HG03159 (cell line): ENCODE measurements around the gene OPCML.

Experiments used
- ATAC-seq: cut with Tn5 transposase; IDR thresholded peaks from one replicate; pipeline ENCODE4 v1.9.1; 2021; ENCODE audit warnings: mild to moderate bottlenecking, moderate library complexity; ENCODE audit not compliant: unreplicated experiment

The OPCML gene

DNA sequence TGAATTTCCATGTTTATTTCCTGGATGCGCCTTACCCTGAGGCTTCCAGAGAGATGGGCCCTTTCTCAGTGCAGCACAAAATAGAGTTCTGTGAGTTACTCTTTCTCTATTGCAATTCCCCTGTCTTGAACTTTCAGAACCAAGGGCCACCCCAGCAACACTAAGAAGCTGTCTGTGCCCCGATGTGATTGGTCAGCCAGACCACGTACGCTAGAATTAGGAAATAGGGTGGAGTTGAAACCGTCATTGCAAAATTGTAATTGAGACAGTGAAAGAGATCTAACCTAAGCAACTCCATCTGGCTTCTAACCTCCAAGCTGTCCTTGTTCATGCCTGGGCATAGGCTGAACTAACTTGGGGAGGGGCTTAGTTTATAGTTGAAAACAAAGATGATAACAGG lies 981.3 kb downstream of the OPCML start:
- no peak for ATAC-seq

- ATAC-seq, result no peak
Measured at GRCh38 chr11:132549561-132549960, 982.7 kb downstream of the OPCML start.

GRCh38 chr11:132549001-132549400 lies 983.3 kb downstream of the OPCML start:
- no peak for ATAC-seq

GRCh38 chr11:132544007-132544406 lies 988.3 kb downstream of the OPCML start:
- no peak for ATAC-seq

DNA sequence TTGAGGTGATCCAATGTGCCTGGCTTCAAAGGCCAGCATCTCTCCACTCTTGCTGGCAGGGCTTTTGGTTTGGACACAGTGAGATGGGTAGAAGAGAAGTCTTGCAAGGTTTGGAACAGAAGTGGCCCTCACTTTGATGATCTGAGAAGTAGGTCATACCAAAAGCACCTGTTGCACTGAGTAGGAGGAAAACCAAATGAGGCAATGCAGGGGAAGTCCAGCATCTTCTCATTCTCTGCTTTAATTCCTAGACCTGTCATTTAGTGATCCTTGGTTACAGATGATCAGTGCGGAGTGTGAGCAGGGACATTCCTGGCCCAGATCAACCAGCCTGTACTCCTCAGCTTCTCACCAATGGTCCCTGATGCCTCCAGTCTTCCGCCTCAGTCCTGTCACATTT lies 990.5 kb downstream of the OPCML start:
- no peak for ATAC-seq

GRCh38 chr11:132540581-132540980 lies 991.7 kb downstream of the OPCML start:
- no peak for ATAC-seq

GRCh38 chr11:132539590-132540368 lies 992.5 kb downstream of the OPCML start:
- no peak for ATAC-seq

GRCh38 chr11:132538642-132539041 lies 993.7 kb downstream of the OPCML start:
- no peak for ATAC-seq

DNA sequence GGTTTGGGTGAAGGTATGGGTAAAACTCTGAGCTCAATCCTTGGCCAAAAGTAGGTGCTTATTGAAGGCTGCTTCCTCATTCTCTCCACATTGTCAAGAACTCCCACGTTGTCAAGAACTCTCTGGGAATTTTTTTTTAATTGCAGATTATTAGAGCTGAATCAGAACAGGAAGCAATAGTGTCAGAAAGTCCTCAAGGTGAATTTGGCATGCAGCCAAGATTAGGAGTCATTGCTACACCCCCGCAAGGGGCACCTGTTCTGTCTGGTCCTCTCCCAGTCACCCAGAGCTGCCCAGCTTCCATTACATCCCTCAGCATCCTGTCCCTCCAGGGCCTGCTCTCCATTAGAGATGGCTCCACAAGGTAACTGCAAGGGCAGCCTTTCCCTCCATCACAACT lies 996.5 kb downstream of the OPCML start:
- no peak for ATAC-seq

GRCh38 chr11:132531921-132532320 lies 1000.4 kb downstream of the OPCML start:
- no peak for ATAC-seq

DNA sequence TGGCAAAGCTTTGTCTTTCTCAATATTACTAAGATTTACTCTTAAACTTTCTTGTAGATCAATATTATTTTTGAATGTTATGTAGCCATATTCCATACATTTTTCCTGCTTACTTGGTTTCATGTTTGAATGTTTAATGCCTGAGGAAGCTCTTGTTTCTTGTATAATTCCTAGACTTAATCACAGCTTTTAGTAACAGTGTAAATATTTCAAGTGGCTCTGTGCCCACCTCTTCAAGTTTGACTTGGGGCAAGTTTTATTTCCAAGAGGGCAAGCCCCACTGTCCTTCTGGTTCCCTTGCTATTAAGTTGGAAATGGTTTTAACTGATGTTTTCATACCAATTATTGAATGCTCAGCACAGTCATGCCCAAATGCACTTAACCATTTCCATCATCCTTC lies 1004.1 kb downstream of the OPCML start:
- no peak for ATAC-seq

GRCh38 chr11:132523929-132524328 lies 1008.4 kb downstream of the OPCML start:
- ATAC-seq, result no peak

GRCh38 chr11:132520199-132520598 lies 1012.1 kb downstream of the OPCML start:
- no peak for ATAC-seq

DNA sequence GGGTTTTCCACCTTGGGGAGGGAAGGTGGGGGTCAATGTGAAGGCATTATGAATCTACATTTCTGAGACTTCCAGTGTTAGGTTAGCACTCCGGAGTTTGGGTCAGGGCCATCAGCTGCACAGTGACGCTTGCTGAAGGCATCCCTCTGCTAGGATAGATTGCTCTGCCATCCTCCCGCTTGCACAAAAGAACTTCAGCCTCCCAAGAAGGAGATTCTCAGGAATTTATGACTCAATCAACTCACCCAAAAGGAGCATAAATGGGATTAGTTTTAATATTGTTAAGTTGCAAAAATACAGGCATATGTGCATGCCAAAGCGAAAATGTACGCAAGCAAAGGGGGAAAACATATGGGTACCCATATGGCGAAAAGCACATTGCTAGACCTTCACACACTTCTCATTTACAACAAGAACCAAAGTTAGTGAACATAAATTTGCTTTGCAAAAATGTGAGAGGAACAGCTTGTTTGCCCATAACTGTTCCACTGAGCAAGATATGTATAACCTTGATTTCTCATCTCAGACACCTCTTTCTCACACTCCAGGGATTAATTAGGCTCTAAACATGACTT lies 1013.0 kb downstream of the OPCML start:
- ATAC-seq, result no peak

- ATAC-seq, result no peak
Measured at GRCh38 chr11:132504501-132505041, 1027.7 kb downstream of the OPCML start.

GRCh38 chr11:132501356-132501755 lies 1030.9 kb downstream of the OPCML start:
- no peak for ATAC-seq

DNA sequence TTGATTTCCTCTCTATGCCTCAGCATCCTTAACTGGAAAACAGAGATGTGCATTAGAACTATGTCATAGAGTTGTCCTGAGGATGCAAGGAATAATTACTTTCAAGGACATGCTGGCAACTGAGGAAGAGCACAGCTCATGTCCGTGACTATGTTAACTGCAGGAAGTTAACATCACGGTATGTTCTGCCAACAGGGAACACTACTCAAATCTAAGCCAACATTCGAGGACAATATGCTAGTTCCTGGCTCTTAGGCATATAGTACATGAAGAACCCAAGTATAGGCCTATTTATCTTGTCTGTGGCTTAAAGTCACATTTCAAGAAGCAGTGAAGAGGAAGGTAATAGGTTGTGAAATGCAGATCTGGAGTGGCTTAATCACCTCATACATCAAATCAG lies 1032.6 kb downstream of the OPCML start:
- ATAC-seq, result no peak

- ATAC-seq, result no peak
Measured at GRCh38 chr11:132496341-132496740, 1036.0 kb downstream of the OPCML start.

GRCh38 chr11:132493801-132494200 lies 1038.5 kb downstream of the OPCML start:
- no peak for ATAC-seq

DNA sequence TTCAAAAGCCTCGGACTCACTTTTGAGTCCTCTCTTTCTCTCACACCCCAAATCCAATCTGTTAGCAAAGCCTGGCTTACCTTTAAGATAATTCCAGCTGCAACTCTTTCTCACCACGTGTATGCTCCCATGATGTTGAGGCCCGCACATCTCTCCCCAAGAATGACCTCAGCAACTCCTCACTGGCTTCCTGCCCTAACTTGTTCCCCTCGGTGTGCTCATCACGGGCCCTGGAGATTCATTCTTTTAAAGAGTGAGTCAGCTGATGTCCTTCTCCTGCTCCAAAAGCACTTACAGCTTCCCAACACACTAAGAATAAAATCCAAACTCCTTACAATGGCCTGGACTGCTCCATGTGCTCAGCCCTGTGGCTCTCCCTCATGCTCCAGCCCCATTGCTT lies 1041.3 kb downstream of the OPCML start:
- ATAC-seq, result no peak

GRCh38 chr11:132486060-132486459 lies 1046.2 kb downstream of the OPCML start:
- ATAC-seq, result no peak

DNA sequence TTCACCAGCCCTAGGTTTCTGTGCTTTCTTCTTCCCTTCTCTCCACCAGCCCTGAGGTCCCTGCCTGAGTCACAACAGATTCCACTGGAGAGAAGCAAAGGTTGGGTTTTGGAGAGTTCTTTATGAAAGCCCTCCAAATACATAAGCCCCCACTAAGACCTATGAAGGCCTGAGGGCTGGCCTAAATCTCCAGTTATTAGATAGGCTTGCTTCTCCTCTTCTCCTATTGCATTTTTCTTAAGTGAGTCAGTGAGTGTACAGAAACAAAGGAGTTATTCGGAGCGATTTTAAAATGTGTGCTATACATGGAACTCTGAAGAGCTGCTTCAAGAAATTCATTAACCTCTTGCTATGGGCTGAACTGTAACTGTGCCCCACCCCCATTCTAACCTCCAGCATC lies 1057.3 kb downstream of the OPCML start:
- no peak for ATAC-seq
